ENCODE results near the gene SPOP.
"Not testable (repeated sequence)": the region's sequence is repeated elsewhere in the genome, so short reads cannot be mapped to it uniquely, and the experiment has no call there.

Gene SPOP

GRCh38 chr17:49677933-49678847 is at the start of gene SPOP:
Gene SPOP (minus strand): TSS chr17:49678097. CDS start chr17:49622810, 55,287 bp downstream.
- peak; percentile 97 to 100 for DNase-seq (ENCODE audit: low read depth in 2 of 2)

DNA sequence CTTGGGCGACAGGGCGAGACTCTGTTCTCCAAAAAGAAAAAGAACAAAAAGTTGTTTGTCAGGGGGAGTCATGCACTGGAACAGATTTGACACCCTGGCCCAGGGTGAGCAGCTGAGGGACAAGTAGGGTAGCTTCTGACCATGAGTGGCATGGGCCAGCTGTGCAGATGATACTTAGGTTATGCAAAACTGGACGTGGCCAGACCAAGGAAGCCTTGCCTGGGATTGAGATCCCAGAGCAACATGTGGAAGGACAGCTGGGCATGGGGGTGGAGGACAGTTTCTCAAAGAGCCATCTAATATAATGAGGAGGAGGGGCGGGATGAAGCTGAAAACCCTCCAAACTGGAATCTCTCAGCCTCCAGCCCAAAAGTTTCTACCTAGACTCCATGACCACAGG is 49.5 kb upstream of the SPOP start:
- no peak for DNase-seq (ENCODE audit: low read depth in 2 of 2)

- DNase-seq (ENCODE audit: low read depth in 2 of 2), result no peak
Measured at GRCh38 chr17:49725452-49726130, 47.7 kb upstream of the SPOP start.

DNA sequence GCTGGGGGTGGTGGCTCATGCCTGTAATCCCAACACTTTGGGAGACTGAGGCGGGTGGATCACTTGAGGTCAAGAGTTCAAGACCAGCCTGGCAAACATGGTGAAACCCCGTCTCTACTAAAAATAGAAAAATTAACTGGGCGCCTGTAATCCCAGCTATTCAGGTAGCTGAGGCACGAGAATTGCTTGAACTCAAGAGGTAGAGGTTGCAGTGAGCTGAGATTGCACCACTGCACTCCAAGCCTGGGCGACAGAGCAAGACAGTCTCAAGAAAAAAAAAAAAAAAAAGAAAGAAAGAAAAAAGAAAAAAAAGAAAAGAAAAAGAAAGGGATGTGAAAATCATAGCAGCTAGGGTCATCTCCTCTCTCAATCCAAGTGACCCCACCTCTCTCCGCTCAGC is 46.7 kb upstream of the SPOP start:
- not testable (repeated sequence) for DNase-seq (ENCODE audit: low read depth in 2 of 2)

- DNase-seq (ENCODE audit: low read depth in 2 of 2), result no peak
Measured at GRCh38 chr17:49723423-49723822, 45.5 kb upstream of the SPOP start.

GRCh38 chr17:49722066-49722465 is 44.2 kb upstream of the SPOP start:
- no peak for DNase-seq (ENCODE audit: low read depth in 2 of 2)

GRCh38 chr17:49717371-49717861 is 39.5 kb upstream of the SPOP start:
- DNase-seq (ENCODE audit: low read depth in 2 of 2), result no peak

- no peak for DNase-seq (ENCODE audit: low read depth in 2 of 2)
Measured at GRCh38 chr17:49716668-49717364, 38.9 kb upstream of the SPOP start.

DNA sequence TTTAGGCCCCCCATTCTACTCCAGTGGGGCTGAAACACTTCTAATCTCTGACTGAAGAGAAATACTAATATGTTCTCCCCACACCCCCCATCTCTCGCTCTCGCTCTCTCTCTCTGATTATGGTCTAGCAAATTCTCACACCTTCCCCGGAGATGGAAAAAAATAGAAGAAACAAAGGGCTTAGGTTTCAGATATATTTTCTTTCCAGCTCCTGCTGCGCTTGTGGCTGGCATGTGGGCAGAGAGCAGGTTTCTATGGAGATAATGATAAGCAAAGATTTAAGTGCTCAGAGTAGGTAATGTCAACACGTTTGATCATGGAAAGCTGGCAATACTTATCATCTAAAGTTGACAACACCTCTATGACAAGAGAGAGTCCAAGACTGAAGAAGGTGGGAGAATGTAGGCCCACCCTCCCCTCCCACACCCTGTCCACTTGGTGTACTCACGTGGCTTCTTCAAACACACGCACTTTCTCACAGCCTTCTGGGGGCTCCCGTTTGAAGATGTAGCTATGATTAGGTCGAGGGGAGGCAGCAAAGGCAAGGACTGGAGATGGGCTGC is 37.9 kb upstream of the SPOP start:
- no peak for DNase-seq (ENCODE audit: low read depth in 2 of 2)

- no peak for DNase-seq (ENCODE audit: low read depth in 2 of 2)
Measured at GRCh38 chr17:49715216-49715615, 37.3 kb upstream of the SPOP start.

GRCh38 chr17:49708515-49709183 is 30.8 kb upstream of the SPOP start:
- DNase-seq (ENCODE audit: low read depth in 2 of 2), result no peak

DNA sequence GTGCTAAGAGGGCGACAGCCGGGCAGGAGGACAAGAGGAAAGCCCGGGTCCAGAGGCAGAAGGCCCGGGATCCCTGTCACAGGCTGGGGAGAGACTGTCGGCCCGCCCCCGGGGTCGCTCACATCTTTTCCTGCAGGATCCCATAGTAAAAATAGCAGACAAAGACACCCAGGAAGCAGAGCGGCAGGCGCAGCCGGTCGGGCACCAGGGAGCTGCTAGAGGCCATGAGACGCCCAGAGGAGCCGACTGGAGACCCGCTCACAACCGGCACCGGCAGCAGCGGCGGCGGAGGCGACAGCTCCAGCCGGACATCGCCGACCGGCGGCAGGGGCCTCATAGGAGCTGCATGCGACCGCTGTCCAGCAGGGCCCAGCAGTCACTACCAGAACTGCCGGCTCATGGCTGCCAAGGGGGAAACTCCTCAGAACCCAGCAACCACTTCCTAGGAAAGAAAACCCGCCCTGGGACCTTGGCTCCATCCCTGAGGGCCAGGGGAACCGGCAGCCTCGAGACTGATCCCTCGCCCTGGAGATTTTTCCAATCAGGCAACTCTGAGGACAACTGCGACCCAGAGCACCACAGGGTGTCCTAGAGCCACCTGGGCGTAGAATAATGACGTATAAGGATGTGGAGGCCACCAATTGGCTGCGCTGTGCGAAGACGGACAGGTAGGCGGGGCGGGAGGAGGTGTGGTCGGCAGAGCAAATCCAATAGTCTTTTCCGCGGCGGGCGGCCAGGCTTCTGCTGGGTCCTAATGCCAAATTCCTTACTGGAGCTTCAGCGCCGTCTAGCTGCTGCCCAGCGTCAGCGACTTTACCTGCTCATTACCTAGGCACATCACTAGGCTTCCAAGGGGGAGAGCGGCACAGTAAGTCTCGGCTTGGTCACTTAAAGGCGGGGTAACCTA is 30.0 kb upstream of the SPOP start, which contains the start of gene SLC35B1:
Gene SLC35B1 (minus strand): TSS at position 357 of the 907 bp plus-strand sequence. CDS start 131 bp downstream, at position 226.
- DNase-seq (ENCODE audit: low read depth in 2 of 2), result peak; percentile 92 to 94

- DNase-seq (ENCODE audit: low read depth in 2 of 2), result no peak
Measured at GRCh38 chr17:49707246-49707607, 29.3 kb upstream of the SPOP start.

GRCh38 chr17:49705254-49705653 is 27.4 kb upstream of the SPOP start:
- DNase-seq (ENCODE audit: low read depth in 2 of 2), result no peak

DNA sequence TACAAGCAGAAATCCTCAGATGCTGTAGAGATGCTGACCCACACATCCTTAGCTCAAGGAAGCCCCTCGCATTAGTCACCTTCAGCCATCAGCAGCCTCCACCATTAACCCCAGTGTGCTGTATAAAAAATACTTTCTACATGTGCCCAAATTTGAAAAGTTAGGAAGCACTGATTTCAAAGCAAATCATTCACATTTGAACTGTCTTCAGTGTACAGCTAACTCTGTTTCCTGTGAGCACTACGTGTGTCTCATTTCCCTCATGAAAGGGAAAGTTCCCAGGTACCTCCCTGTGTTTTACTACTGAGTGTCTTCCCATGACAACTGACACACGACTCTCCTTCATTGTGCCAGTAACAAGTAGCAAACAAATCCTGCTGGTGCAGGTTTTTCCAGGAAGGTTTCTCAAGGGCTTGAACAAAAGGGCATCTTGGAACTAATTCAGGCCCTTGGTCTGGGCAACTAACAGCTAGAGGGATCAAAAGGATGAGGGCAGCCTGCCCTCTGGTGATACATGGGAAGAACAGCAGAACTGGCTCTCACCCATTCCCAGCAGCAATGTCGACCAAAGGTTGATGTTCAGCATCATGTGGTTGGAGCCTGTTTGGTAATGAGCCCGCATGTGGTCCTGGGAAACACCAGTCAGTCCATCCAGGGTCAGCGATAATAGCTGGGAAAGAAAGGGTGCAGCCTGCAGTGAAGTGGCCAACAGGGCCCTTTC is 25.8 kb upstream of the SPOP start:
- no peak for DNase-seq (ENCODE audit: low read depth in 2 of 2)

DNA sequence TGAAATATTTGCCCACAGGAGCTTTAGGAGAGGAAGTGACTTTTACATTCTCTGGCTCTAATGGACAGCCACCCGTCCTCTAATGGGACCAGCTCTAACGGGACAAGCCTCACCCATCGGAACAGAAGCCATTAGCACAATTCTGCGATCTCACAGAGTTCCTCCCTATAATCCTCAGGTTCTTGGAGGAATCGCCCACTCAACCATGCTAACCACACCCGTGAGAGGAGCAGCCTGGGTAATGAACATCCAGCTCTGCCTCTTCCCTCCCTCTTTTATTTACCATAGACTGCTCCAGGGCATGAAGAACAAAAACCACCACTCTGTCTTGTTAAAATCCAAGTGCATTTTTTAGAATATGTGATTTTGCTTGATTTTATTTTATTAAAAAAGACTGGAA is 23.1 kb upstream of the SPOP start:
- no peak for DNase-seq (ENCODE audit: low read depth in 2 of 2)

DNA sequence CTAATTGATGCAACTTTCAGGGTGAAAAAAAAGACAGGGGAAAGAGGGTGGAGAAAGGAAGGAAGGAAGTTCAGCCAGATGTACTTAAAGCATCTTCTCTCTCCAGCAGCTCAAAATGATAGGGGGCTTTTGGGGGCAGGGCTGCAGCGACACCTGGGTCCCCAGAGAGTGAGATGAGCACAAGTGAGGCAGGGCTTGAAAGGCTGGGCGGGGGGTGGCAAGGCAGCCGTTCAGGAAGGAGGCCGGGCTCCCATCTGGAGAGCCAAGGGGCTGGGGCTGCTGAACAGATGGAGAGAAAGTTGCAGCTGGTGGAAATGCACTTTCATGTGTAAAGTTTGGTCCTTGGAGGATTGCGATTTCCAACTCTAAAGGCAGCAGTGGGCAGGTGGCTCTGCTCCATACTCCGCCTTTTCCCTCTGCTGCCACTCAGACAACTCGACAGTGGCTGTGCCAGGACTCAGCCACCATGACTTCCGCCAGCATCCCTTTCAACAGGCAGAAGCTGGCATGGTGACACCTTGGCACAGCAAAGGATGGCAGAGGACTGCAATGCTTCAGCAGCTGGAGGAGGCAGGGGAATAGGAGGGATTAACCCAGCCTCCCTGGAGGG is 22.2 kb upstream of the SPOP start:
- no peak for DNase-seq (ENCODE audit: low read depth in 2 of 2)

GRCh38 chr17:49698005-49698404 is 20.1 kb upstream of the SPOP start:
- no peak for DNase-seq (ENCODE audit: low read depth in 2 of 2)

DNA sequence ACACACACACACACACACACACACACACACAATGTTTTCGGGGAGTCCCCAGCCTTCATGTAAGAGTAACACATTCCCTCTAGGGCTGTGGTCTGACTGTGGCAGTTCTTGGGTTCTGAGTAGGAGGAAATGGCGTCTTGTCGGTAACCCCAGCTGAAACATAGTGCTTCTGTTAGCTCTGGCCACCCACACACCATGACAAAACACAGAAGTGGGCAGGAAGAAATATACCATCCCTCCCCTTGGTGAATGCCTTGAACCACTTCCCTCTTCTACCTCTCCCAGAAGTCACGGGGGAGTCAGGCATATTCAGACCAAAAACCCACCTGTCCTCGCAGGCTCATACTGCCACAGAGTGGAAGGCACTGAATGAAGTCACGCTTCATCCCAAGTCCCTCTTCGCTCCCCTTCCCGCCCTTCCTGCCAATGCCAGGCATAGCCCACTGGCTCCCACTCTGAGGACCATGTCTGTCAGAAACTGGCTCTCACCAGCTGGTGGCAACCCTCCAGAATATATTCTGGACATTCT is 18.4 kb upstream of the SPOP start:
- DNase-seq (ENCODE audit: low read depth in 2 of 2), result peak in 1 of 2 donors; percentile 30
